Measurements from ENCODE around the gene PLEKHB2.
"Not testable (repeated sequence)": the region's sequence is repeated elsewhere in the genome, so short reads cannot be mapped to it uniquely, and the experiment has no call there.

Gene PLEKHB2

DNA sequence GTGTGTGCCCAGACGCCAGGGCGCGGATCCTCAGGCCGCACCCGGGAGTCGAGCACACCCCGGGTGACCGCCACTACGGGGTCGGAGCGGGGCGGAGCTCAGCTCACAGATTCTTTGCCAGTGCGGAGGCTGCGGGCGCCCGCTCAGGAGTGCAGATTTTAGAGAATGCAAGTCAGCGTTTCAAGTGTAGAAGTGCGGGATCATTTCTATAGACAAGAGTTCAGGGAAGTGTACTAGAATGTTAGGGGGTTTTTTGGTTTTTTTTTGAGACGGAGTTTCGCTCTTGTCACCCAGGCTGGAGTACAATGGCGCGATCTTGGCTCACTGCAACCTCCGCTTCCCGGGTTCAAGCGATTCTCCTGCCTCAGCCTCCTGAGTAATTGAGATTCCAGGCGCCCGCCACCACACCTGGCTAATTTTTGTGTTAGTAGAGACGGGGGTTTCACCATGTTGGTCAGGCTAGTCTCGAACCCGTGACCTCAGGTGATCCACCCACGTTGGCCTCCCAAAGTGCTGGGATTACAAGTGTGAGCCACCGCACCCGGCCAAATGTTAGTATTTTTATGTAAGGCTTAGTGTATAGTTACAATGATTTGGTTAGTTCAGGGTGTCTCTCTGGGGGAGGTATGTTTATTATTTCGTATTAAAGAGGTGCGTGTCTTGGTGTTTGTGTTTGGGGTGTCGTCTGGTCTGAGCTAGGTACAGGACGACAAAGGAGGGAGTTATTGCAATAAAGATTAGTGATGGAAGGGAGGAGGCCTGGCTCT, 11.3 kb upstream of the PLEKHB2 start:
- DNase-seq (ENCODE audit: low read depth in 3 of 3): peak in 1 of 3 donors; percentile 4

DNA sequence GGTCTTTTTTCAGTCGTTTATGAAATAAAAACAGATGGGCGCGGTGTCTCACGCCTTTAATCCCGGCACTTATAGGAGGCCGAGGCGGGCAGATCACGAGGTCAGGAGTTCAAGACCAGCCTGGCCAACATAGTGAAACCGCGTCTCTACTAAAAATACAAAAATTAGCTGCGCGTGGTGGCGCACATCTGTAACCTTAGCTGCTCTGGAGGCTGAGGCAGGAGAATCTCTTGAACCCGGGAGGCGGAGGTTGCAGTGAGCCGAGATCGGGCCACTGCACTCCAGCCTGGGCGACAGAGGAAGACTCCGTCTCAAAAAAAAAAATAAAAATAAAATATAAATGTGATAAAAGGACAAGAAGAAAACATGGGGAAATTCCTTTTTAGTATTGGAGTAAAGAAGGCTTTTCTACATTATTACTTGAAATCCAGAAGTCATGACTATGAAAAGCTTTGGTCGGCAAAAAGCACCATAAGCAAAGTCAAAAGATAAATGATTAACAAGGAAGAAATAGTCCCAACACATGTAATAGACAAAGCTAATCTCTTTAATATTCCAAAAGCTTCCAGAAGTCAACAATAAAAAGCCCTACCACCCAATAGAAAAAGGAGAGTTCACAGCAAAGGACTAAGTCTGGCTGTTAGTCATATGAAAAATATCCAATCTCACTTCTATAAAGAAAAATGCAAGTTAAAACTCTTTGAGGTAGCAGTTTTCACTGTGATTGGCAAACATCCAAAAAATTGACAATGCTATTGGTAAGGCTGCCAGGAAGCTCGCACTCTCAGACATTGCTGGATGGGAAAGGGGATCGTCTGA, 10.5 kb upstream of the PLEKHB2 start:
- no peak for DNase-seq (ENCODE audit: low read depth in 3 of 3)

GRCh38 chr2:131103165-131103564, 2.0 kb upstream of the PLEKHB2 start:
- no peak for DNase-seq (ENCODE audit: low read depth in 3 of 3)

- DNase-seq (ENCODE audit: low read depth in 3 of 3): peak in 1 of 3 donors; percentile 25
These were observed 515 bp upstream of the PLEKHB2 start for GRCh38 chr2:131104487-131105155.

DNA sequence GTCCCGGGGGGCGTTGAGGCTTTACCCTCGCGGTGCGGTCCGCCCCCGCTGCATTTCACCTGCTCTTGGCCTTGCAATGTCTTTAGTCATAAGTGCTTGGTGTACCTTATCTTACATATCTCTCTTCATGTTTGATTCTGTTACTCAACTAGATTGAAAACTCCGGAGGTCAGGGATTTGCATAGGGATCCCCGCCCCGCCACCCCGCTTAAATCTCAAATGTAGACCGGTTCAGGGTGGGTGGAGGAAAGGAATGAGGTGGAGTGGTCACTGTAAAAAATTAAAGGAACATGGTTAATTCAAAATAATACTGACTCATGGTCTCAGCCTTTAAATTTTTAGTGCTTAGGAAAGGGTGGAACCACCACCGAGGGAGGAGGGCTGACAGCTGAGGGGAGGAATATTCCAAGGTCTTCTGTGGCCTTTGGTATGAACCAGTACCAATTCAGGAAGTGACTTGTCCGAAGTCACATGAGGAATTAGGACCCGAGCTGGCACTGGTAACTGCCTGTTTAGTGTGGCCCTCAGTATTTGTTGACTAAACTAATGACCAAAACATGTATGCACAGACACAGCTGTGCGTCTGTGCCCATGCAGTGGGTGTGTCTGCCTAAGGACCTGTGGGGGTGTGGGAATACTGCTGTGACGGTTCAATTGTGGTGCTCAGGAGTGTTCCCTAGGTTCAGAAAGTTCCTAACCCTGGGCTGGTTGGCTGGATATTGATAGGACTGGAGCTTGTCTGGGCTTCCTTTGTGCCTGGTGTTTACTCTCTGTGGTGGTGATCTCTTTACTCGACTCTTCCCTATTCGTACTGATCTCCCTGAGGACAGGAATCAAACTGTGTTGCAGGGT, 1.0 kb downstream of the PLEKHB2 start:
- DNase-seq (ENCODE audit: low read depth in 3 of 3): peak in 2 of 3 donors; percentile 15 to 24

GRCh38 chr2:131112529-131112928, 7.4 kb downstream of the PLEKHB2 start:
- no peak for DNase-seq (ENCODE audit: low read depth in 3 of 3)

- no peak for DNase-seq (ENCODE audit: low read depth in 3 of 3)
These were observed 8.6 kb downstream of the PLEKHB2 start for GRCh38 chr2:131113566-131114227.

- not testable (repeated sequence) for DNase-seq (ENCODE audit: low read depth in 3 of 3)
These were observed 9.8 kb downstream of the PLEKHB2 start for GRCh38 chr2:131114950-131115349.

- no peak for DNase-seq (ENCODE audit: low read depth in 3 of 3)
These were observed 10.6 kb downstream of the PLEKHB2 start for GRCh38 chr2:131115752-131116151.

GRCh38 chr2:131120815-131121317, 15.7 kb downstream of the PLEKHB2 start:
- DNase-seq (ENCODE audit: low read depth in 3 of 3): no peak

GRCh38 chr2:131121464-131121863, 16.3 kb downstream of the PLEKHB2 start:
- DNase-seq (ENCODE audit: low read depth in 3 of 3): no peak

DNA sequence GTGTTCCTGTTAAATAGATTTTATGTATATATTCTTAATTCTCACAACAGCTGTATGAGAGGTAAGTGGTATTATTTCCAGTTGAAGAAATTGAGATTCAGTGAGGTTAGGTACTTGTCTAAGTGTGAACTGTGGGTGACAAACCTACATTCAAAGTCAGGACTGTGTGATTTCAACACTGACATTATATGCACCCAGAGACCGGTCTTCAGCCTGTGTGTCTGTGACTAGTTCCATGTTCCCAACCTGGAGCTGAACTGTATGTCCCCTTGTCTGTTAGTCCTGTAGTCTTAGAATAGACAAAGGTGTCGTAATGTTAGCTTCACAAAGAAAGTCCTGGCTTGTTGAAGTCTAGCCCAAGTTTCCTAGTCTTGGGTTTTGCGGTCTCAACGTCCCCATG, 17.4 kb downstream of the PLEKHB2 start:
- DNase-seq (ENCODE audit: low read depth in 3 of 3): no peak

DNA sequence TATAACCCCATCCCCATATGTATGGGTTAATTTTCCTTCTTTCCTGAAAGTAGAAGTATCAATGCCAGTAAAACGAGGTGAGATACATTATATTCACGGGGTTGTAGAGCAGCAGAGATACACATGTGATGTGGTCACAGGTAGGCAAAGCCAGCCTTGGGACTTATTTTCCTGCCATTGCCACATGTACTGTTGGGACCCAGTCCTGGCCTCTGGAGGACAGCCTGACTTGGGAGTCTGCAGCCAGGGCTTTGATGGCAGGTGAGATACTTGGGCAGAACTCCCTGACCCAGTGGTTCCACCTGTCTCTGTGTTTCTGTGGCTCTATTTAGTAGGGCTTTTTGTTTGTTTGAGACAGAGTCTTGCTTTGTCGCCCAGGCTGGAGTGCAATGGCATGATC, 18.1 kb downstream of the PLEKHB2 start:
- DNase-seq (ENCODE audit: low read depth in 3 of 3): no peak

- no peak for DNase-seq (ENCODE audit: low read depth in 3 of 3)
These were observed 20.1 kb downstream of the PLEKHB2 start for GRCh38 chr2:131125195-131125757.

- no peak for DNase-seq (ENCODE audit: low read depth in 3 of 3)
These were observed 21.3 kb downstream of the PLEKHB2 start for GRCh38 chr2:131126436-131126835.

GRCh38 chr2:131127076-131127475, 21.9 kb downstream of the PLEKHB2 start:
- no peak for DNase-seq (ENCODE audit: low read depth in 3 of 3)

DNA sequence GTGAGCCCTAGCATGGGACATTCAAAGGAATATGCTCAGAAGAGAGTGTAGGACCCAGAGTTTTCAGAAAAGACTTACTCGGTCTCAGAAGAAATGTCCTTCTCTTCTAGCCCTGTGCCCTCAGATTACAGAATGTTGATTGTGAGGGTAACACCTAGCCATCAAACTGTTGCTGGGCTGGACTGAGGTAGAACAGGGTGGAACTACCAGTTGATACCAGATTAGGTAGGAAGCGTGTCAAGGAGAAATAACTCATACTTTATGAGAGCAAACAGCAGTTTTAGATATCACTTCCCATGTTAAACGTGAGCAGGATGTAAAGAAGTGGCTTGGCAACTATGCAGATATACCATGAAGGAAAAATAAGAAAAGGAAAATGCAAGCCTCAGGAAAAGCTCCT, 22.8 kb downstream of the PLEKHB2 start:
- DNase-seq (ENCODE audit: low read depth in 3 of 3): no peak

DNA sequence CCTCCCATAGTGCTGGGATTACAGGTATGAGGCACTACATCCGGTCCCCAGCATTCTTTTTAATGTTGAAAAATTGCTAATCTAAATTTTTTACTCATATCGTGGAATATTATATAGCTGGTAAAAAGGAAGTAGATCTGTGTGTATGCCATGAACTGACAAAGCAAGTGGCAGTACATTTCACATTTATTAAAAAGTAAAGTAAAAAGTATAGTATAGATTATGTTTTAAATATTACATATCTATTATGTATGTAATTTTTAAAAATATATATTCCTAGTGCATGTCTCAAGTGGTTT, 25.1 kb downstream of the PLEKHB2 start:
- no peak for DNase-seq (ENCODE audit: low read depth in 3 of 3)

DNA sequence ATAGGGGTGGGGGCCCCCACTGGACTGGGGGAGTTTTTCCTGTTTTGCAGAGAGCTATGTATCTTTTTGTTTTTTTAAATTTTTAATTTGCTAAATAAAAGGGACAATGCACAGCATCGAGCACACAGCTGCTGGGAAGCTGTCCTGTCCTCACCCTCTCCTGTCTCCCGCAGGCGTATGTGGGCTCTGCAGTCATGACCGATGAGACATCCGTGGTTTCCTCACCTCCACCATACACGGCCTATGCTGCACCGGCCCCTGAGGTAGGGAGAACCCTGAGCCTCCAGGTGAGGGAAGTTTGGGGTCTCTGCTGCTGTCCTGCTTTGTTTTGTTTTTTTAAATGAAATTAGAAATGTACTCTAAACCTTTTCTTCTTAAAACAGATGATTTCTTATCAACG, 27.6 kb downstream of the PLEKHB2 start:
- no peak for DNase-seq (ENCODE audit: low read depth in 3 of 3)

DNA sequence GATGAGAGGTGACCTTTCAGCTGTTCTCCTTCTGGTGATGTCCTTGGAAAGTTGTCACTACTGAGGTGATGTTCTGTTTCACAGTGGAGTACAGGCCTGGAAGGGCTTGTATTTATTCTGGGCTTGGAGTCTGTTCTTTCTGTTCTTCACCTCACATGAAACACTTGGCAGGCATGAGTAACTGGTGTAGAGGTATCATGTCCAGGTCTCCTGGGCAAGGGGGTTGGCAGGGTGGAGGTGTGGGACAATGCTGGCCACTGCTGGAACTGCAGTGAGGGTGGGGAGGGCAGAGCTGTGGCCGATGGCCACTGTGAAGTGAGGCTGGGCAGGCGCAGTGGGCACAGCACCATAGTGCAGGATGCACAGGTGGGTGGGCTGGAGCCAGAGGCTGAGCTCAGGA, 35.4 kb downstream of the PLEKHB2 start:
- DNase-seq (ENCODE audit: low read depth in 3 of 3): no peak

DNA sequence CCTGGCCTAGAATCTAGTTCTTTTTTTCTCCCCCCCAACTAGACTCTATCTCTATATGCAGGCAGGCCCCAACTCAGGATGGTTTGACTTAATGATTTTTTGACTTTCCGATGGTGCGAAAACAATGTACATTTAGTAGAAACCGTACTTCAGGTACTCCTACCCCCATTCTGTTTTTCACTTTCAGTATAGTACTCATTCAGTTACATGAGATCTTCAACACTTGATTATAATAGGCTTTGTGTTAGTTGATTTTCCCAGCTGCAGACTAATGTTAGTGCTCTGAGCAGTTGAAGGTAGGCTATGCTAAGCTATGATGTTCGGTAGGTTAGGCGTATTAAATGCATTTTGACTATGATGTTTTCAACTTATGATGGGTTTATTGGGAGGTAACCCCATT, 37.7 kb downstream of the PLEKHB2 start:
- no peak for DNase-seq (ENCODE audit: low read depth in 3 of 3)
